ENCODE data around the gene OR51D1.

- TF ChIP-seq TAF1 (conservative IDR thresholded peaks at IDR 0.05) (no peak), CTCF (IDR thresholded peaks at IDR 0.05; ENCODE audit: low read depth, low read length, missing input control) (no peak), REST (IDR thresholded peaks at IDR 0.05) (no peak), YY1 (IDR thresholded peaks at IDR 0.05) (no peak), GABPA (IDR thresholded peaks at IDR 0.05 in 1 of 2, conservative IDR thresholded peaks at IDR 0.05 in 1 of 2) (no peak), RXRA (IDR thresholded peaks at IDR 0.05) (no peak), EGR1 (IDR thresholded peaks at IDR 0.05; ENCODE audit: low read depth in 2 of 2) (no peak), RAD21 (IDR thresholded peaks at IDR 0.05) (no peak), SP1 (IDR thresholded peaks at IDR 0.05) (no peak), MAX (IDR thresholded peaks at IDR 0.05) (no peak), NR2F2 (IDR thresholded peaks at IDR 0.05) (no peak)
These were observed 25.3 kb upstream of the OR51D1 start for GRCh38 chr11:4611986-4612385.
